Endothelial cell of umbilical vein (primary cell): ENCODE data around the gene PCBP4. TPM values are rescaled to one million over a fixed set of nuclear protein-coding genes. Genes with fewer than 3 reads are reported as not detected.

Experiments
- BruUV-seq: library from RNA; stranded (reverse); fragments of 400-500 nt; replicated peaks from 2 replicates; lab custom pipeline; 2021; lab: Mats Ljungman, UMichigan
- CTCF ChIA-PET: fragments of 300-600, 350-600 bp; sonication (Branson Sonifier 250); formaldehyde crosslinking; loops from one replicate; lab custom pipeline; 2021; ENCODE audit warnings: antibody characterized with exemption, inconsistent platforms; lab: Charles Lee
- POLR2A ChIA-PET: fragments of 300-600, 350-600 bp; sonication (Branson Sonifier 250); formaldehyde crosslinking; loops from one replicate; lab custom pipeline; 2021; ENCODE audit warnings: antibody characterized with exemption, inconsistent platforms; lab: Charles Lee
- DNase-seq: peaks from one replicate; pipeline ENCODE4 v3.0.0-alpha.2; 2011; ENCODE audit warnings: low read depth, low spot score
- FAIRE-seq: peaks from 2 replicates; lab custom pipeline; 2011; peaks lifted over from hg19 to GRCh38; lab: Jason Lieb, UNC
- H2AFZ ChIP-seq: 2 replicates; pipeline ENCODE4 v1.6.0; 2012; ENCODE audit warnings: low read depth, low read length, control low read depth, inconsistent platforms
- H3K27ac ChIP-seq: 2 replicates; pipeline ENCODE4 v1.5.1; 2011; ENCODE audit warnings: low read depth, mild to moderate bottlenecking, control low read depth, low read length, moderate library complexity; ENCODE audit not compliant: insufficient read depth
- H3K27me3 ChIP-seq, 2 experiments: 2 replicates each; pipeline versions ENCODE4 v1.6.0 to v1.6.1; 2011; ENCODE audit warnings: low read length in 2 of 2, mixed read lengths in 1 of 2; ENCODE audit not compliant: control insufficient read depth in 2 of 2, insufficient read depth in 2 of 2
- H3K36me3 ChIP-seq, 2 experiments: 2 replicates in 1 of 2; 3 replicates in 1 of 2; pipeline ENCODE4 v1.5.1; 2011; ENCODE audit warnings: low read length in 2 of 2, mild to moderate bottlenecking in 1 of 2, moderate library complexity in 1 of 2; ENCODE audit not compliant: control insufficient read depth in 2 of 2, insufficient read depth in 2 of 2; ENCODE audit errors: extremely low read depth in 1 of 2
- H3K4me1 ChIP-seq: 3 replicates; pipeline ENCODE4 v1.5.1; 2011; ENCODE audit warnings: mild to moderate bottlenecking, low read length; ENCODE audit not compliant: control insufficient read depth, insufficient read depth; ENCODE audit errors: extremely low read depth
- H3K4me2 ChIP-seq: 2 replicates; pipeline ENCODE4 v1.6.1; 2011; ENCODE audit warnings: low read length, control low read depth, mixed read lengths; ENCODE audit not compliant: insufficient read depth
- H3K4me3 ChIP-seq, 3 experiments: fragments of 200-600 bp in 1 of 3; sonication (generic), shearing (Covaris generic) in 1 of 3; replicated peaks in 1 of 3; 2 replicates each; pipeline ENCODE4 v1.5.1; 2011 to 2016; ENCODE audit warnings: control low read depth in 3 of 3, low read length in 3 of 3, mild to moderate bottlenecking in 2 of 3, inconsistent platforms in 1 of 3, low read depth in 1 of 3, moderate library complexity in 1 of 3; ENCODE audit not compliant: insufficient read depth in 1 of 3
- H3K79me2 ChIP-seq: 2 replicates; pipeline ENCODE4 v1.6.0; 2012; ENCODE audit warnings: low read length, inconsistent platforms; ENCODE audit not compliant: control insufficient read depth, insufficient read depth
- H3K9ac ChIP-seq: replicated peaks from 2 replicates; pipeline ENCODE3; 2011; ENCODE audit warnings: low read length, control low read depth; ENCODE audit not compliant: insufficient read depth; ENCODE audit errors: extremely low read depth
- H3K9me1 ChIP-seq: replicated peaks from 3 replicates; pipeline ENCODE4 v1.6.0; 2011; ENCODE audit warnings: mild to moderate bottlenecking, low read length; ENCODE audit not compliant: control insufficient read depth, insufficient read depth; ENCODE audit errors: extremely low read depth
- H3K9me3 ChIP-seq: replicated peaks from 2 replicates; pipeline ENCODE4 v1.5.1; 2012; ENCODE audit warnings: low read length, inconsistent platforms; ENCODE audit not compliant: control insufficient read depth, insufficient read depth
- H4K20me1 ChIP-seq: replicated peaks from 2 replicates; pipeline ENCODE3; 2011; ENCODE audit warnings: mild to moderate bottlenecking, low read length; ENCODE audit not compliant: control insufficient read depth, insufficient read depth; ENCODE audit errors: extremely low read depth
- EZH2 ChIP-seq: IDR thresholded peaks from 2 replicates; pipeline ENCODE4 v1.6.1; 2012; ENCODE audit warnings: borderline replicate concordance, low read depth, mild to moderate bottlenecking, moderate library complexity, low read length, inconsistent platforms; ENCODE audit not compliant: severe bottlenecking
- GATA2 ChIP-seq: IDR thresholded peaks from 2 replicates; pipeline ENCODE4 v1.7.0; 2011; ENCODE audit warnings: low read depth, mild to moderate bottlenecking, moderate library complexity, mixed read lengths, low read length; ENCODE audit not compliant: insufficient read length, insufficient read depth
- MYC ChIP-seq: IDR thresholded peaks from one replicate; pipeline ENCODE4 v1.6.1; 2011; ENCODE audit warnings: mild to moderate bottlenecking, low read depth, low read length
- POLR2A ChIP-seq: IDR thresholded peaks from 2 replicates; pipeline ENCODE4 v1.6.1; 2012; ENCODE audit warnings: low read depth, mild to moderate bottlenecking, control low read depth, low read length
- dilution Hi-C: fragments of 300-500 bp; cut with MboI; formaldehyde crosslinking; loops from one replicate; pipeline ENCODE4 v1.15.0; 2019; ENCODE audit warnings: low sequenced_read_pairs; ENCODE audit not compliant: extremely low pct_ligation_motif_present
- intact Hi-C: fragments of 100-400 bp; cut with micrococcal nuclease; formaldehyde crosslinking; loops from one replicate; pipeline ENCODE4 v1.10.0; 2022
- polyA plus RNA-seq, 4 experiments: library from polyadenylated mRNA; depleted of rRNA in 3 of 4; stranded (reverse) in 3 of 4; unstranded in 1 of 4; fragments of >200 nt; gene quantifications; 2 replicates each; pipeline versions ENCODE4 v1.2.1 to v1.2.3, GENCODE V29; 2011 to 2012; ENCODE audit warnings: missing spikeins in 1 of 4
- total RNA-seq: library from RNA; stranded (reverse); gene quantifications from 2 replicates; pipeline ENCODE4 v1.2.3, GENCODE V29; 2021
- TF ChIP-seq, protein P1 (sequence below): IDR thresholded peaks from 2 replicates; pipeline ENCODE4 v1.6.1; 2011; ENCODE audit not compliant: insufficient read depth, insufficient read length

The PCBP4 gene
- total and polyA plus RNA-seq, 2 donors (not counting 3 experiments of a cell fraction or from before 2014, with no cell fraction given), result 46.5 to 63.1 TPM

DNA sequence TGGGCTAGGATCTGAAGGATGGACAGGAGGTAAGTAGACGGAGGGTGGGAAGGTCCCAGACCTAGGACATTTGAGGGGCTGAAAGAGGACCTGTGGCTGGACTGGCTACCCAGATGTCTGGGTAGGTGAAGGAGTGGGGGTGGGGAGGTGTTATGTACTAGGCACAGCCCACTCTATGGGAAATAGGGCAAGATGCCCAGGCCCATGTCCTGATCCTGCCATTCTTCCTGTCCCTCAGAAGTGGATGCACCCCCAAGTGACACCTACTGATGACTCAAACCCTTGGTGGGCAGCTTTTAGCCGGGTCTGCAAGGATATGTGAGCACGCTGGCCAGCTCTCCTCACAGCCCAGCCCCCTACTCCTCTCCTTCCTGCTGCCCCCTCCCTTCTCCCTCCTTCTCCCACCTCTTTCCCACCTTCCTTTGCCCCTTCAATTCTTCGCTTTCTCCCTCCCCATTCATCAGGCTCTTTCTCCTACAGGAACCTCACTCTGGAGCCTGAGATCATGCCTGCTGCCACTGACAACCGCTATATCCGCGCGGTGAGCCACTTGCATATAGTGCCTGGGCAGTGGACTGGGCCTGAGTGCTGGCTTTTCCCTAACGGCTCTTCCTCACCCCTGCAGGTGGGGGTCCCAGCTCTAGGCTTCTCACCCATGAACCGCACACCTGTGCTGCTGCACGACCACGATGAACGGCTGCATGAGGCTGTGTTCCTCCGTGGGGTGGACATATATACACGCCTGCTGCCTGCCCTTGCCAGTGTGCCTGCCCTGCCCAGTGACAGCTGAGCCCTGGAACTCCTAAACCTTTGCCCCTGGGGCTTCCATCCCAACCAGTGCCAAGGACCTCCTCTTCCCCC is 21.3 kb upstream of the PCBP4 start:
- H3K4me3 ChIP-seq, result no peak overlapping the region
- H3K4me2 ChIP-seq, result no peak overlapping the region
- no peaks in the 10 kb centered on the region for H4K20me1 ChIP-seq
- H3K4me1 ChIP-seq, result peaks cover 4% of the 10 kb centered on the region
- DNase-seq, result no peak
- peaks cover 6 to 10% of the 10 kb centered on the region in 2 experiments for H3K36me3 ChIP-seq
- H3K9ac ChIP-seq, result no peak overlapping the region
- ChIA-PET CTCF (no interaction called here), POLR2A (no interaction called here)
- BruUV-seq, result no TSS peak
- FAIRE-seq, result no peak
- H3K9me1 ChIP-seq, result no peaks in the 10 kb centered on the region
- intact Hi-C loops, result no loop called here
- no peak overlapping the region for H2AFZ ChIP-seq
- no peak overlapping the region for H3K27ac ChIP-seq
- H3K27me3 ChIP-seq, result no peaks in the 10 kb centered on the region
- dilution Hi-C loops, result no loop called here
- H3K79me2 ChIP-seq, result peaks cover 11% of the 10 kb centered on the region
- TF ChIP-seq EZH2 (no peak), GATA2 (no peak), POLR2A (no peak), MYC (no peak)
- TF ChIP-seq, protein P1, sequence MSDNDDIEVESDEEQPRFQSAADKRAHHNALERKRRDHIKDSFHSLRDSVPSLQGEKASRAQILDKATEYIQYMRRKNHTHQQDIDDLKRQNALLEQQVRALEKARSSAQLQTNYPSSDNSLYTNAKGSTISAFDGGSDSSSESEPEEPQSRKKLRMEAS, result no peak
- H3K9me3 ChIP-seq, result no peaks in the 10 kb centered on the region

DNA sequence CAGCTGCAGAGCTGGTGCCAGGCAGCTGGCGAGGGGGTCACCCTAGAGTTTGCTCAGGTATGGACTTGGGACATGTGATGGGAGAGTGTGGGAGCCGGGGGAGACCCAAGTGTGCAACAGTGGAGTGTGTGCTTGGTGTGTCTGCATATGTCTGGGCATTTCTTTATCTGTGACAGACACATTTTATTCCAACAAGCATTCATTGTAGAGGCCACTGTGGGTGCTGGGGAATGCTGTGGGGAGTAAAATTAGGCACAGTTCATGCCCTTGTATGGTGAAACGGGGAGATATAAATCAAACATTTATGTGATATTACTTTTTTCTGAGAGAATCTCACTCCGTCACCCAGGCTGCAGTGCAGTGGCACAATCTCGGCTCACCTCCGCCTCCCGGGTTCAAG is 20.3 kb upstream of the PCBP4 start:
- intact Hi-C loops (no loop called here), dilution Hi-C loops (no loop called here)
- Histone ChIP-seq H3K27ac (no peak overlapping the region), H3K9me1 (no peaks in the 10 kb centered on the region), H3K4me3 (no peak overlapping the region), H2AFZ (no peak overlapping the region), H3K27me3 (no peaks in the 10 kb centered on the region), H4K20me1 (no peaks in the 10 kb centered on the region), H3K9me3 (no peaks in the 10 kb centered on the region), H3K36me3 (peaks cover 4 to 5% of the 10 kb centered on the region in 2 experiments), H3K79me2 (peaks cover 4% of the 10 kb centered on the region), H3K4me2 (no peak overlapping the region), H3K4me1 (peaks cover 7% of the 10 kb centered on the region), H3K9ac (no peak overlapping the region)
- DNase-seq (no peak), FAIRE-seq (no peak)
- no TSS peak for BruUV-seq
- ChIA-PET CTCF (no interaction called here), POLR2A (no interaction called here)
- TF ChIP-seq POLR2A, result no peak
